Muscle of leg (tissue), 11 donors: ENCODE measurements around the gene WWOX. TPM values are rescaled to one million over a fixed set of nuclear protein-coding genes. Genes with fewer than 3 reads are reported as not detected.

ENCODE experiments used
- DNase-seq: peaks from one replicate; pipeline ENCODE4 v3.0.0; 2013
- H3K27ac ChIP-seq: one replicate; pipeline ENCODE4 v1.5.1; 2013; ENCODE audit warnings: mild to moderate bottlenecking, low read length, control low read depth
- H3K27me3 ChIP-seq: one replicate; pipeline ENCODE4 v1.6.1; 2013; ENCODE audit warnings: low read length; ENCODE audit not compliant: control insufficient read depth, insufficient read depth
- H3K36me3 ChIP-seq: one replicate; pipeline ENCODE4 v1.6.1; 2013; ENCODE audit warnings: low read length; ENCODE audit not compliant: control insufficient read depth, insufficient read depth
- H3K4me1 ChIP-seq: one replicate; pipeline ENCODE4 v1.6.1; 2013; ENCODE audit warnings: low read length; ENCODE audit not compliant: control insufficient read depth, insufficient read depth
- H3K4me3 ChIP-seq: one replicate; pipeline ENCODE4 v1.5.1; 2013; ENCODE audit warnings: low read length, control low read depth
- H3K9me3 ChIP-seq: replicated peaks from 2 replicates; pipeline ENCODE4 v1.6.1; 2013; ENCODE audit warnings: low read depth, low read length; ENCODE audit not compliant: control insufficient read depth
- WGBS: methylation state at CpG from one replicate; pipeline ENCODE4 v1.1.5; 2013; ENCODE audit warnings: missing lambda C conversion rate; ENCODE audit not compliant: insufficient coverage; 5-methylcytosine and 5-hydroxymethylcytosine counted together
- polyA plus RNA-seq, 8 donors: library from polyadenylated mRNA; unstranded; fragments of 120-200 nt; gene quantifications; one replicate each; pipeline versions ENCODE4 v1.2.1 to v1.2.3, GENCODE V29; 2013; ENCODE audit warnings: inconsistent platforms in 1 of 8, low replicate concordance in 1 of 8; ENCODE audit not compliant: insufficient read length in 8 of 8, insufficient read depth in 1 of 8
- total RNA-seq: library from RNA; stranded (reverse); fragments of 120-200 nt; gene quantifications from one replicate; pipeline ENCODE4 v1.2.4, GENCODE V29; 2013

WWOX gene
- total and polyA plus RNA-seq, 9 donors, result 8.1 to 15.8 (median 12.2) TPM

DNA sequence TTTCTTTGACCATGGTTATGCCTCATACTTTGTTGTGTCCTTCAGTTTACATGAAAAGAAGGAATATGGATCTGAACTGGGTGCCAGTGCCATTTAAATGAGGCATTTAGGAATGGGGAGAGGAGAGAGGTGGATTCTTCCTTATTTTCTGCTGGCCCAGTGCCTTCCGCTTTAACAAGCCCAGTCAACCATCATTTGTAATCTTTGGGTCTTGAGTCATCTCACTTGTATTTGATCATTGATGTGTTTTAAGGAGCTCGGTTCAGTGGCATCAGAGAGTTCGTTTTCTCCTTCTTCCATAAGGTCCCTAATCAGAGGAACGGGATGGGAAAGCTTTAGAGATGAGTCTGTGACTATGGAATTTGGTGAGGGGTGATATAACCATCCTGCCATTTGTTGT is 334.9 kb downstream of the WWOX start:
- Histone ChIP-seq H3K27ac (no peak overlapping the region), H3K4me1 (no peaks in the 10 kb centered on the region), H3K27me3 (no peaks in the 10 kb centered on the region), H3K9me3 (no peaks in the 10 kb centered on the region), H3K36me3 (no peaks in the 10 kb centered on the region), H3K4me3 (no peak overlapping the region)
- no CpG with 5 or more reads among the region's 4 CpGs for whole genome bisulfite sequencing
- DNase-seq, result no peak

GRCh38 chr16:78435260-78435659 is 335.8 kb downstream of the WWOX start:
- Histone ChIP-seq H3K27ac (no peak overlapping the region), H3K4me3 (no peak overlapping the region), H3K9me3 (no peaks in the 10 kb centered on the region), H3K27me3 (no peaks in the 10 kb centered on the region), H3K4me1 (no peaks in the 10 kb centered on the region), H3K36me3 (no peaks in the 10 kb centered on the region)
- WGBS, result 92% methylated on average over 3 of the region's 4 CpGs
- no peak for DNase-seq

GRCh38 chr16:78436023-78436422 is 336.6 kb downstream of the WWOX start:
- H3K9me3 ChIP-seq, result no peaks in the 10 kb centered on the region
- 93% methylated on average over 10 of the region's 10 CpGs for WGBS
- no peak for DNase-seq

GRCh38 chr16:78436846-78437245 is 337.4 kb downstream of the WWOX start:
- Histone ChIP-seq H3K27me3 (no peaks in the 10 kb centered on the region), H3K36me3 (no peaks in the 10 kb centered on the region), H3K4me1 (no peaks in the 10 kb centered on the region), H3K4me3 (no peak overlapping the region), H3K27ac (no peak overlapping the region), H3K9me3 (no peaks in the 10 kb centered on the region)
- no peak for DNase-seq
- no CpG with 5 or more reads among the region's 6 CpGs for WGBS

More at GRCh38 chr16:78436023-78436422, 336.6 kb downstream of the WWOX start:
- no peaks in the 10 kb centered on the region for H3K4me1 ChIP-seq
- no peak overlapping the region for H3K27ac ChIP-seq
- H3K27me3 ChIP-seq, result no peaks in the 10 kb centered on the region
- H3K36me3 ChIP-seq, result no peaks in the 10 kb centered on the region
- H3K4me3 ChIP-seq, result no peak overlapping the region

GRCh38 chr16:78437352-78437968 is 338.0 kb downstream of the WWOX start:
- Histone ChIP-seq H3K27ac (no peak overlapping the region), H3K4me1 (no peaks in the 10 kb centered on the region), H3K36me3 (no peaks in the 10 kb centered on the region), H3K27me3 (no peaks in the 10 kb centered on the region), H3K9me3 (no peaks in the 10 kb centered on the region), H3K4me3 (no peak overlapping the region)
- DNase-seq, result peak; percentile 27
- no CpG with 5 or more reads among the region's 6 CpGs for WGBS

GRCh38 chr16:78438219-78438618 is 338.8 kb downstream of the WWOX start:
- Histone ChIP-seq H3K9me3 (no peaks in the 10 kb centered on the region), H3K4me3 (no peak overlapping the region), H3K27me3 (no peaks in the 10 kb centered on the region), H3K4me1 (no peaks in the 10 kb centered on the region), H3K27ac (no peak overlapping the region), H3K36me3 (no peaks in the 10 kb centered on the region)
- DNase-seq, result peak; percentile 8
- WGBS, result 79% methylated on average over 3 of the region's 4 CpGs

DNA sequence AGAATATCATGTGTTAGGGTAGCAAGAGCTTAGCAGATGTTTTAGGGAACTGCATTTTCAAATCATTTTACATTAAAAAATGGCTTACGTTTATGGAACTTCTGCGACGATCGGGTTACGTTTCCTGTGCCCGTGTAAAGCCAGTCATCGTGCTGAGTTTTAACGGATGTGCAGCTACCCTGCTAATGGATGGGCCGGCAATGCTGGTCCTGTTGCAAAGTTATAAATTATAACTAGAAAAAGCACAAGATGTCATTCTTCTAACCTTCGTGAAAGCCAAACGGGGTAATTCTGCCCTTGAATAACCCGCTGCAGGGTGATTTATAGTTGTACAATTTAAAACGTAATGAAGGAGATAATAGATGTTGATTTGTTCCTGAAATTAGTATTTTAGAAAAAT is 339.2 kb downstream of the WWOX start:
- Histone ChIP-seq H3K36me3 (no peaks in the 10 kb centered on the region), H3K4me3 (no peak overlapping the region), H3K4me1 (peaks cover 2% of the 10 kb centered on the region), H3K9me3 (no peaks in the 10 kb centered on the region), H3K27ac (no peak overlapping the region), H3K27me3 (no peaks in the 10 kb centered on the region)
- 26% methylated on average over 7 of the region's 13 CpGs for WGBS
- peak; percentile 16 for DNase-seq

- Histone ChIP-seq H3K27me3 (no peaks in the 10 kb centered on the region), H3K9me3 (no peaks in the 10 kb centered on the region), H3K4me1 (peaks cover 2% of the 10 kb centered on the region), H3K27ac (no peak overlapping the region), H3K4me3 (no peak overlapping the region), H3K36me3 (no peaks in the 10 kb centered on the region)
- WGBS, result no CpG with 5 or more reads among the region's 2 CpGs
- DNase-seq, result no peak
Measured at GRCh38 chr16:78439646-78440045, 340.2 kb downstream of the WWOX start.

GRCh38 chr16:78441298-78441697 is 341.8 kb downstream of the WWOX start:
- no peaks in the 10 kb centered on the region for H3K27me3 ChIP-seq
- H3K4me1 ChIP-seq, result peaks cover 2% of the 10 kb centered on the region
- no peak overlapping the region for H3K4me3 ChIP-seq
- DNase-seq, result no peak
- 96% methylated on average over 3 of the region's 5 CpGs for WGBS
- H3K36me3 ChIP-seq, result no peaks in the 10 kb centered on the region
- H3K9me3 ChIP-seq, result no peaks in the 10 kb centered on the region
- H3K27ac ChIP-seq, result no peak overlapping the region

DNA sequence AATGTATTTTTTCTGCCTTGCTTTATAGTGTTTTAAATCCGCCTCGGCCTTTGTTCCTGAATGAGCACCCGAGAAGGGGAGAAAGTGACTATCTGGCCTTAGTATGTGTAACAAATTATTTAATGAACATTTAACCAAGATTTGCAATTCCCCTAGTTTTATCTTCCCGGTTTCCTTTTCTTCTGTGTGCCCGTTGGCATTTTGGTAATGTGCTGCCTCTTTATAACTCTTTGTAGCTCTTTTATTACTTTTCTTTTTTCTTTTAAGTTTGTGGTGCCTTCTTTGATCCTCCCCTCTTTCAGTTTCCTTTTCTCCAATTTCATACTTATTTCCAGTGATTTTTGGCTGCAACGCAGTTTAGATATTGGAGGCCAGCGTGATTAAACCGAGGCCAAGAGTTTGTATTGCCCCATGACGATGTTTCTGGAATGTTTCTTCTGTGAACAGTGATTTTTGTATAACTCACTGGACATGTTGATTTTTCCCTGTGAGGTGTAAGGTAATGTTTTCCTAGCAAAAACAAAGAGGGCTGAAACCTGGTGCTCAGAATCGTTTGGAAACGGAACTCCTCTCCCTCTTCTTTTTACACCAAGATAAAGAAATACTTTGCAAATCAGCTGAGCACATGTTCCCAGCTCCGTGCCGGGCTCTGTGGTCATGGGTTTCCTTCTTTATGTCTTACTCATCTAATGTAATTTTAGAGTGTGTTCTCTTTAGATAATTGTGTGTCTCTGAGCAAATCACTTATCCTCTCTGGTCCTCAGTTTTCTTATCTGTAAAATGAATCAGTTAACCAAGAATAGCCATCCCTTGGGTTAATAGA is 344.3 kb downstream of the WWOX start:
- Histone ChIP-seq H3K27me3 (no peaks in the 10 kb centered on the region), H3K36me3 (no peaks in the 10 kb centered on the region), H3K27ac (no peak overlapping the region), H3K4me1 (peaks cover 2% of the 10 kb centered on the region), H3K4me3 (no peak overlapping the region), H3K9me3 (no peaks in the 10 kb centered on the region)
- no CpG with 5 or more reads among the region's 13 CpGs for WGBS
- DNase-seq, result peak; percentile 38
